GM19238 (cell line): ENCODE data around the gene TMEM150C.

Source experiments
- DNase-seq: peaks from one replicate; pipeline ENCODE4 v3.0.0; 2011; ENCODE audit warnings: low spot score; ENCODE audit not compliant: insufficient read length

TMEM150C gene

DNA sequence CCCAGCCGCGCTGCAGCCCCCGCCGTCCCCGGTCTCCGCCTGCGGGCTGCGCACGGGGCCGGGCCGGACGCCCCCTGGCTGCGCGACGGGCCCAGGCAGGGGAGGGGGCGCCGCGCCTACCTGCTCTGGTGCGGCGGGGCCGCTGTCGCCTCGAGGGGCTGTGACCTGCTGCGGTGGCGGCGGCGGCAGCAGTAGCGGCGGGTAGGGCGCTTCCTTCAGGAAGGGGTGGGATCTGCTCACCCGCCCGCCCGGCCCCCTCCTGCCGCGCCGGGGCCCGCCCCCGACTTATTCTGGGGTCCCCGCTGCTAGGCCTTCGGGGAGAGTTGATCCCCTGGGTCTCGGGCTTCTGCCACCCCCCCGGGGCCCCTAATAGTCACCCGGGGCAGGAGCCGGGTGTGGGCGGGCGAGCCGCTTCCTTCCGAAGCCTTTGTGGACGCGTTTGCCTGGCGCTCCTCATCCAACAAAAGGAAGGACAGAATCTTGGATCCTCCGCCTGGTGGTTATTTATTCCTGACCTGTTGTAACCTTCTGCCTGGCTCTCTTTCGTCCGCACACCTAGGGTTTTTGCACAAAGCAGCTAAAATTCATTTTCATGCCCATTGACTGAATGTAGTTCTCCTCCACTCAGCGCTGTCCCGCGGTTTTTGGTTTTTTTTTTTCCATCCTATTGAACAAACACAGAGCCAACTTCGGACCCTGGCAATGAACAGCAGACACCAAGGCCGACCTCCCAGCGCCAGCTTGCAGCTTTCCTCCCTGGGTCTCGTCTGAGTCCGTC, at the start of gene TMEM150C:
Gene TMEM150C (minus strand): TSS at position 203 of the 778 bp plus-strand sequence. CDS start 57,331 bp downstream, outside the sequence.
- DNase-seq: no peak

DNA sequence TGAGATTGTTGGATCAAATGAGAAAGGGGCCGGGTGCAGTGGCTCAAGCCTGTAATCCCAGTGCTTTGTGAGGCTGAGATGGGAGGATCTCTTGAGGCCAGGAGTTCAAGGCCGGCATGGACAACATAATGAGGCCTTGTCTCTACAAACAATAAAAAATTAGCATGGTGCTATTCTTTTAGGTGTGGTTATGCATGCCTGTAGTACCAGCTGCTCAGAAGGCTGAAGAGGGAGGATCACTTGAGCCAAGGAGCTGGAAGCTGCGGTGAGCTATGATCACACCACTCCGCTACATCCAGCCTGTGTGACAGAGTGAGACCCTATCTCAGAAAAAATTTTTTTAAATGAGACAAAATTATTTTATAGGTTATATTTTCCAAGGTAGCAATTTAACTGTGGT, 49.7 kb upstream of the TMEM150C start:
- no peak for DNase-seq

DNA sequence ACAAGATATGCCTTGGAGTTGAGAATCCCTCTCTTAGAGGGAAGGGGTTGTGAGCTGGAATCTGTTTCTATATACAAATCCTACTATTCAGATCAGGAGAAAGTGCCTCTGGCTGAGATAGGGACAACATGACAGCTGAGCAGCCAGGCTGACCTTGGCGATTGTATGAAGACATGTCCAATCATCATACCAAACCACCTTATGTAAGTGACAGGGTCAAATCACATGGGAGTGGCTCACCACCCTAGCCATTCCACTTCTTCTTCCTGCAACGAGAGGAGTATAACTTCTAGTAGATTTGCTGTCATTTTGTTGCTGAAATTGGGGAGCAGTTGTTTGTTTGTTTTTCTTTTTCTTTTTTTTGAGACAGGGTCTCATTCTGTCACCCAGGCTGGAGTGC, 48.3 kb upstream of the TMEM150C start:
- DNase-seq: no peak

DNA sequence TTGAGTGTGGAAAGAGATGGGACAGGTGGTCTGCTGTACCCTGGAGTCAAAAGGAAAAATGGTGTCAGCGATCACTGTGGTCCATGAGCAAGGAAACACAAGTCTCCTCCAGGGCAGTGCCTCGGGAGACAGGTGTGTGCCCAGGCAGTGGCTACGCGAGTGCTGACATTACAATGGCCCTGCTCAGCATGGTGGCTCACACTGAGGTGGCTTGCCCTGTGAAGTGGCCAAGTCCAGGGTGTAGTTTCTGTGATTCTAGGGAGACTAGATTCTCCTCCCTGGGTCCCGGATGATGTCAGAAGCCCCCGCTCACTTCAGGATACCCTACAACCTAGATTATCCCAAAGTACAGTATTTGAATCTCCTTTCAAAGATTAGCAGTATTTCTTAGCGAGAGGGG, 44.8 kb upstream of the TMEM150C start:
- DNase-seq: no peak

DNA sequence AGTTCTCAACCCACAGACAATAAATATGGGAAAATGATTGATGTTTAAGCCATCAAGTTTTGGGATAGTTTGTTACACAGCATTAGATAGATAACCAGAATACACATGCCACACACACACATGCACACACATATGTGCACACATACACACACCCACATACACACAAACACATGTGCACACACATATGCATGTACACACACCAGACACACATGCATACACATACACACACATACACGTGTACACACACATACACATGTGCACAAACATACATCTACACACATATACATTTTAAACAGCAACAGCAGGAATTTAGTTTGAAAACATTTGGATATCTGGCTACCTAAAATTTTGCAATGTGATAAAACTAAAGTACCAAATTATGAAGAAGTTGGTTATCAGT, 42.7 kb upstream of the TMEM150C start:
- DNase-seq: no peak

DNA sequence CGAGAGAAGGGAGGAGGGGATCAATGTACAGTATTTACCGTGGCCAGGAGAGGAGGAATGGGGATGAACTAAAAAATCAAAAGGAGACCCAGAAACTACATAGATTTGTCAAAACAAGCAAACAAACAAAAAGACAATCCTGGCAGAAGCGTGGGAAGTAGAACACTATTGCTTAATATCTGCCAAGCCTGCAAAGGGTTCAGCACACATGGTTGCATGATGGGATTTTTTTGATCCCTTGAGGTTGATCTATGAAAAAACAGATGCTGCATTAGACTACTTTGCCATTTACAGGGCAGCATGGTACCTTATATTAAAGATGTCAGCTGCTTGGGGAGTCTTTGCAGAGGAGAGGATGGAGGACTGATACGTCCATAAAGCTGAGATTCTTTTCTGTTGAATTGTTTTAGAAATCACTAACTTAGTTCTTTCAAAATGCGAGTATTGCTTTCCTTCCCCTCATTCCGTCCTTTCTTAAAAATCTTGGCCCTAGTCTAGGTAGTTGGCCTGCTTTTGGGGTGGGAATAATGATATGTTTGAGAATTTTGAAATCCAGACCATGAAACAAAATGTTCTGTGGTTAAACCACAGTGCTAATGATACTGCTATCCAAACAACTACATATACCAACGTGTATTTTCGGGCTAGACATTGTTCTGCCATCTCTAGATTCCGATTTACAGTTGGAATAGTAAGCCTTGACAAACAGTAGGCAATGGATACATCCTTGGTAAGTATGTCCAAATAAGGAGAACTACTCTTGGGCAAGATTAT, 39.6 kb upstream of the TMEM150C start:
- DNase-seq: no peak

DNA sequence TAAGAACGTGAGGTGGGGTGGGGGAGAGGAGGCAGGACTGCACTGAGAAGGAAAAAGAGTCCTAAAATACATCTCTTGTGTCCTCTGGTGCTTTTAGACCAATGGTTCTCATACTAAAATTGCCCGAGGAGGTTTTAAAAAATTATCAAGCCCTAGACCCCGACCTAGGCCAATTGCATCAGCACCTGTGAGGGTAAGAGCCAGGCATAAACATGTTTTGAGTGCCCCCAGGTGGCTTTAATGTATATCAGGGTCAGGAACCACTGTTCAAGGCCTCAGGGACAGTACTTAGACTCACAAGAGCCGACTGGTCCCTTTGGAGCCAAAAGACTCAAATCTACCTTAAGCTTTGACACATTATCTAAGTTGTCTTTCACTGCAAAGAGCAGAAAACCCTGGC, 37.5 kb upstream of the TMEM150C start:
- no peak for DNase-seq

DNA sequence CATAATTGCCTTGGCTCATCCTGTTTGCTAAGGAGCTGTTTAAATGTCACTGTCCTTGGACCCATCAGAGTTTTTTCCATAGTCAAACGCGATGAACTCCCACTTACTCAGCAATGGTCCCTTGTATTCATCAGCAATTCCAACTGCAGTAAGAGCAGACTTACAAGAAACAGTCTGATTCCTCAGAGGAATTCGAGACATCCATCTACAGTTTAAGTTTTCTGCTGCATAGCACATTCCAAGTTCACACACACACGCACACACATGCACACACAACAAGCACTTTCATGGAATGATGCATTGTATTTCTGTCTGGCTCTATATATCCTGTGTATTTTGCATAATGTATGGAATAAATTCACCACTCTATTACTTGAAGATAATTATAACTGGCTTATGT, 32.7 kb upstream of the TMEM150C start:
- DNase-seq: no peak

DNA sequence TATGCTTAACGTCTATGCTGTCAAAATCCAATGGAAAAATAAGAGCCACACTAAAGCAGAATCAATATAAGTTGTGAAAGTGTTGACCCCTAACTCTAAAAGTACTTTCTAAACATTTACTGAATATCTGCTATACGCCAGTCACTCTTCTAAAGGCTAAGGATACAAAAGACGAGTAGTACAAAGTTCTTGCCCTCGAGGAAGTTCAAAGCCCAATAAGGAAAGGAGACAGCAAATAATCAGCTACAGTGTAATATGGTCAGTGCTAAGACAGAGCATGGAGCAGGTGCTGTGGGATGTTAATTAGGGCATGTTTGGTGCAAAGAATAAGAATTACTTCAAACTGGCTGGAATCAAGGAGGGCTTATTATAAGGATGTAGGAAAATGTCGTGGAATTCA, 31.6 kb upstream of the TMEM150C start:
- no peak for DNase-seq

DNA sequence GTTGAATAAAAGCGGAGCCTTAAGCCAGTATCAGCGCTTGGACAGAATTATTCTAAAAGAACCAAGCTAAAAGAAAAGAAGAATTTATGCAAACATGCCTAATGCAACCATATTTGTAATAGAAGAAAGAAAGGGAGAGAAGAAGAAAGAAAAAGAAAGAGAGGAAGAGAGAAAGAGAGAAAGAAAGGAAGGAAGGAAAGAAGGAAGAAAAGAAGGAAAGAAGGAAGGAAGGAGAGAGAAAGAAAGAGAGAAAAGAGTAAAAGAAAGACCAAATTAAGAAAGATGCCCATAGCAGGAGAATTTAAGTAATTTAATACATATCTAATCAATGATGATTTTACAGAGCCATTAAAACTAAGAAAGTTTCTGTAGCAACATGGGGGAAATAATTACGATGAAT, 30.9 kb upstream of the TMEM150C start:
- no peak for DNase-seq

DNA sequence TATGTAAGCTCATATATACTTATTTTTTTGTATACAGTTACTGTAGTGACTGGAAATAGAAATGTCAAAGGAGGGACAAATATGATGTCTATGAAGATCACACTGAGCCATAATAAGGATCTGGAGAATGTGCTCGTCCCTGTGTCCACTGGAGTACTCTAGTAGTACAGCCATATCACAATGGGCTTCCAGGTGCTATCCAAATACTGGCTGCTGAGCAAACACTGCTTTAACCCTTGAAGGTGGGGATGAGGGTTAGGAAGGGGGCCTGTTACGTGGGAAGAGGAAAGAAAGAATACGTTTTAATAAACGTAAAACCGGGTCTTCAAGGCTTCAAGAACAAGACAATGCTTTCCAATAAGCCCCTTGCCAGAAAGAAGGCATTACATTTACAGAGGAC, 29.8 kb upstream of the TMEM150C start:
- DNase-seq: no peak

DNA sequence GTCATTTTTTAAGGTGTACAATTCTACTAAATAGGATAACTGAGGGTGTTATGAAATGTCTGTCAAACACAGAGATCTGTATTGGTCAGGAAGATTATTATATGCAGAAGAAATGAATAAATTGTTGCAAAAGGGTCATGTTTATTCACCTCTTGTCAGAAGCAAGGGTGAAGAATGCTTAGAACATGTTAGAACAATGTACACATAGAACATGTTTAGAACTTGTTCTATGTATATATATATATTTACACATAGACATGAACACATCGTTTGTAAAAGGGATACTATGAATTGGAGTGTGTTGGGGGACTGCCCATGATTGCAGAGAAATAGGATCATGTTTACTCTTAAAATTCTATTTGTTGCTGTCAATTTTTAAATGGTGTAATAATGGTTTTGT, 28.0 kb upstream of the TMEM150C start:
- no peak for DNase-seq

DNA sequence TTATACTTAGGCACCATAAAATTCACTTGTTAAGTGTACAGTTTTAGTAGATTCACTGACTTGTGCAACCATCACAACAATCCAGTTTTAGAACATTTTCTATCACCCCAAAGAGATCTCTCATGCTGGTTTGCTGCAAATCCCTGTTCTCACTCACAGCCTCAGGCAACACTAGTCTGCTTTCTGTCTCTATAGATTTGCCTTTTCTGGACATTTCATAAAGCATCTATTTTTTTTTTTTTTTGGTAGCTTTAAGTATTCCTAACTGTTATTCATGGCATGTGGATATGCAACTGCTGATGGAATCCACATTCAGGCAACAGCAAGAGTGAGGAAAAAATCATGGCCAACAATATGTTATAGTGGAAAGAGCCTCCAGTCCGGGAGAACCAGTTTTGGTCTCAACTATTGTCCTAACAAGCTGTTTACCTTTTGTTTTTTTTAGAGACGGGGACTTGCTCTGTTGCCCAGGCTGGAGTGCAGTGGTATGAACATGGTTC, 27.0 kb upstream of the TMEM150C start:
- DNase-seq: no peak

DNA sequence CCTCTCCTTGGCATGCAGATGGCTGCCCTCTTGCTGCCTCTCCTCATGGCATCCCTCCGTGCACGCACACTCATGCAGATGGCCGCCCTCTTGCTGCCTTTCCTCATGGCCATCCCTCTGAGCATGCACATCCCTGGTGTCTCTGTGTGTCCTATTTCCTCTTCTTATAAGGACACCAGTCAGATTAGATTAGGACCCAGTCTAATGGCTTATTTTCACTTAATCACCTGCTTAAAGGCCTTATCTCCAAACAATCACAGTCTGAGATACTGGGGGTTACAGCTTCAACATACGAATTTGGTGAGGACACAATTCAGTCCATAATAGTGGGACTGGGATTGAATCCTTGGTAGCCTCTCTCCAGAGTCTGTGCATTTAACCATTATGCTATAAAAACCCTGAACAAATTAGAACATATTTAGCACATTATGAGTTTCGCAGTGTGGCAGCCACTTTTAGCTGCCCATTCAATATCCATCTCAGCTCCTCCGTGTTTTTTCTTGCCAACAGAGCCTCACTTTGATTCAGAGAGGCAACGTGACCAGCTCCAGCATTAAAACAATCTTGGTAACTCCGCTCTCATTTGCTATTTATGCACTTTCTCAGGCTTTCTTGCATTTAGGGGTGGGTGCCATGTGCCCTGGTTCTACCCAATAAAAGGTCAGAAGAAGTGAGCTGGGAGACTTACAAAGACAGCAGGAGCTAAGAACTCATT, 26.2 kb upstream of the TMEM150C start:
- no peak for DNase-seq

DNA sequence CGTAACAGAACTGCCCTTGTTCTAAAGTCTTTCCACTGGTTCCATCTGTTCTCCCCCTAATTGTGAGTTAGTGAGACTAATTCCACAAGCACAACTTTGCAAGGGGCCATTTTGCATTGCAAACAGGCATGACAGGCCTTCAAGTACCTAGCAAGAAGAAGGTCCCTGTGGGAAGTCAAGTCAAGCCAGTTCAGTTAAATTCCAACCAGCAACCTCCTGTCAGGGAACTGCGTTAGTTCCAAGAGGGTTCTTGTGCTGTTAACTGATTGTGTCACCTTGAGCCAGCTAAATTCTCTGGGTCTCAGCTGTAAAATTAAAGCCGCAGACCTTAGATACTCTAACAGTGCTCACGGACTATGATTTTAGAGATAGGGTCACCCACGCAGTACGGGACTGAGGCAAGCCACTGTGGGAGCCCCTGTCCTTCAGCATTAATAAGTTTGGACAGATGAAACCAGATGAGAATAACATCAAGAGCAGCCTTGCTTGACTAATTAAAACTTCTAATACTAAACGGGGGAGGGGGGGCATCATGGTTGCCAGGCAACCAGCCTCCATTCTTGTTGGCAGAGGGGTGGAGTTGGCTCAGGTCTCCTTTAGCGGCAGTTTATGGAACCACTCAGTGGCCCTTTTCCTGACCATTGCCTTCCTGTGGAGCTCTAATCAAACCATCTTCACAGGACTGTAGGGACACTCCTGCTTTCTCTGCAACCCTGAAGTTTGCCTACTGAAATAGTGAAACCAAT, 24.1 kb upstream of the TMEM150C start:
- no peak for DNase-seq

DNA sequence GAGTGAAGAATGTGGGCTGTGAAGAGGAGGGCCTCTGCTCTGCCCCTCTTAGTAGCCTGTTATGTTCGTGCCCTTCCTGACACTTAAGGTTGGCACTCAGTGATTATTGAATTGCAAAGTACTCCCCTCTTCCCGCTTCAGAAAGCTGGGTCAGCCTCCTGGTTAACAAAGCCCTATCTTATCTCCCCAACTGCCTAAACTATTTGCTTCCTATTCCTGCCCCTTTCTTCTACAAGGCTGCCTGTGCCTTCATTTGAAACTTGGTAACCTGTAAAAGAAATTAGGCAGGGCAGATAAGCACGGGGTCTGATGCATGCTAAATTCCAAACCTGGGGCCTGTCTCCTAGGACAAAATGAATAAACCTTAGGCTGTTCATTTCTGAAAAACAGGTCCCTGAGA, 23.1 kb upstream of the TMEM150C start:
- DNase-seq: no peak

DNA sequence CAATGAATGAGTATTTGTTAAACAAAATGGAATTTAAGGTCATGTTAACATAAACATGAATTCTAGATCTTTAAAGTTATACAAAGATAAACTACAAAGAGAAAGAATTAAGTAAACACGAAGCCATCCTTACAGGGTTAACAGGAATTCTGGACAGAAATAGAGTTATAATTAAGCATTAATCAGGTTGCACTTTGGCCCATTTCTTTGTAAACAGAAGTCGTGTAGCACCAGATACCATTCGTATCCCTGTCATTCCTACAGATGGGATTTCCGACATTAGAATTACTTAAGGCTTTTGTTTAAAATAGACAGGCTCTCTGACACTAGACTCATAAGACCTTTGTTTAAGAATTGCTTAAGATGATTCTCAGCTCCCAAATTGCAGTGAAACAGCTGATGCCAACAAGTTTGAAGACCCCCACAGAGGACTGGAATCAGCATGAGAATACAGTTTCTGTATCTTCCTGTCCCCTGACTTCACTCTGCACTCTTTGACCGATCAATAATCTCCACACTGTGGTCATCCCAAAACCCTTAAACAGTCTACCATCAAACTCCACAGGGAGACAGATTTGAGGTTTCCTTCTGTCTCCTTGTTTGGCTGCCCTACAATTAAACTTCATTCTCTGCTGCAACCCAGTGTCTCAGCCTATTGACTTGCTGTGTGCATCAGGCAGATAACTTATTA, 22.3 kb upstream of the TMEM150C start:
- no peak for DNase-seq

DNA sequence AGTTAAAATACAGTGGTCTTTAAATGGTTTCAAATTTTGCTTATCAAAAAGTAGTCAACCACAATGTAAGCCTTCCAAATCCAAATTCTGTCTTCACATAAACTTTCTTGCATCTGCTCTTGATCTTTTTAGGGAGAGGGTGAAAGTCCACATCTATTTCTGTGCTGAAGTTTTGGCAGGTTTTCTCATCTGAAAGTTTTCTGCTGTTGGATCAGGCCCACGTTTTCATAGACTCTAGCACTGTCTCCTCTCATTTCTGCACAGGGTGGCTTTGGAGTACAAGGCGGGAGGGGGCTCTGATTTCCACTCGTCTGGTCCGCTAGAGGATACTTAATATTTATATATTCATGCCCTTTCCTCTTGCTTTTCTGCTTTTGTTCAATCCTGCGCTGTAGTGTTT, 18.1 kb upstream of the TMEM150C start:
- no peak for DNase-seq

DNA sequence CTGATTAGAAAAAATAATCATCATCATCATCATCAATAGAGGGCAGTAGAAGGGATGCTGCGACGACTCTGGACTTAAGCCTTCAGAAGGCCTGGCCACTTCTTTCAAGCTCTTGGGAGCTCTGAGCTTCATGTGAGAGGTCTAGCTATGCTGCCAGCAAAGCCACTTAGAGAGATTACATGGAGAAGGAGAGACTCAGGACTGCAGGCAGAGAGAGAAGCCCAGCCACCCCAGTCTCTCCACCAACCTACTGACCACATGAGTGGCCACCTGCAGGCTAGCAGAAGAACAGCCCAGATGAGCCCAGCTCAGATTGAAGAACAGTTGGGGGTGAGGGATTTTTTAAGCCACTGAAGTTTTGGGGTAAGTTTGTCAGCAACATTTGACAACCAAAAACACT, 17.1 kb upstream of the TMEM150C start:
- DNase-seq: no peak

DNA sequence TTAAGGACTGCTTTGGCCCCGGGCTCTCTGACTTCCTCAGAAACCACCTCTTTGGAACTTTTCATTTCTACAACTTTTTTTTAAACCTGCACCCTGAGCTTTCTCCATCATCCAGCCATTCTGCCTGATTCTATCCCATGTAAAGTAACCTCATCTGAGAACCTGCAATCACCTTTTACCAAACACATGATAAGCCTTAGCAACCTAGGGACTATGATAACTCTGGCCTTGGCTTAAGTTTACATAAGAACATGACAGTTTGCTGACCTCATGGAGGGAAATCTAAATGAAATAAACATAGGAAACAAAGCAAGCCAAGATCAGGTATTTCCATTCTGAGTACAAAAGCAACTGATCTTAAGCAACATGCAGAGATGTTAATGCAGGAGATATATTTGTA, 15.7 kb upstream of the TMEM150C start:
- DNase-seq: no peak

DNA sequence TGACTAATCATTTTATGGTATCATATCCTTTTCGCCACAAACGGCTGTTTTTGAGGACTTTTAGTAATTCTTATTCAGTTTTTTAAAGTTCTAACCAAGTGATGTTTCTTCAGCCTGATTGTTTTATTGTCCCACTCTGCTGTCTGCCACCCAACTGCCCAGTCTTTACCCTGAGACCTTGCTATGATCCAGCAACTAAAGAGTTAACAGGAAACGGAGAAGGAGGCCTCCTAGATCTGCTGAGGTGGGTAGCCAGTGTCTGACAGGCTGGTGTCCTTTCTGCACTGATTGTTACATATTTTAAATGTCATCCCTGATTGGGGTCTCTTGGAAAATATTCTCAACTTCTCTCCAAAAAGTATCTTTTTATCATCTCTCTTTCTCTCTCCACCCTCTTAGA, 7.9 kb upstream of the TMEM150C start:
- DNase-seq: no peak
